Panc1 (cell line): ENCODE measurements around the gene ARHGAP44. TPM values are rescaled to one million over a fixed set of nuclear protein-coding genes. Genes with fewer than 3 reads are reported as not detected.

Source experiments
- ATAC-seq: fragments of 200-7000 bp; cut with Tn5 transposase; 2 replicates; pipeline ENCODE4 v1.9.1; 2020; ENCODE audit warnings: mild to moderate bottlenecking, moderate library complexity
- BruUV-seq: library from RNA; stranded (reverse); fragments of 400-500 nt; replicated peaks from 2 replicates; lab custom pipeline; 2021; lab: Mats Ljungman, UMichigan
- CTCF ChIA-PET: fragments of 300-600 bp; sonication (Branson Sonifier 250); formaldehyde crosslinking; loops from one replicate; lab custom pipeline; 2022; ENCODE audit warnings: antibody characterized with exemption; lab: Charles Lee
- POLR2A ChIA-PET: fragments of 300-600 bp; sonication (Branson Sonifier 250); formaldehyde crosslinking; loops from one replicate; lab custom pipeline; 2022; ENCODE audit warnings: antibody characterized with exemption; lab: Charles Lee
- DNase-seq: peaks from one replicate; pipeline ENCODE4 v3.0.0-alpha.2; 2010; ENCODE audit warnings: low read depth, low spot score
- H3K27ac ChIP-seq: 2 replicates; pipeline ENCODE4 v1.5.1; 2011; ENCODE audit warnings: mild to moderate bottlenecking, low read length, inconsistent platforms
- H3K27me3 ChIP-seq: fragments of 200-500 bp; sonication (Bioruptor generic); 2 replicates; pipeline ENCODE4 v1.6.0; 2014; ENCODE audit warnings: low read length, inconsistent platforms; ENCODE audit not compliant: control insufficient read depth, insufficient read depth
- H3K36me3 ChIP-seq: fragments of 200-500 bp; sonication (Bioruptor generic); 2 replicates; pipeline ENCODE4 v1.5.1; 2014; ENCODE audit warnings: inconsistent platforms, mild to moderate bottlenecking, low read length, moderate library complexity; ENCODE audit not compliant: control insufficient read depth, insufficient read depth
- H3K4me1 ChIP-seq: 2 replicates; pipeline ENCODE4 v1.5.1; 2011; ENCODE audit warnings: inconsistent platforms, mild to moderate bottlenecking, low read length, moderate library complexity; ENCODE audit not compliant: control insufficient read depth, insufficient read depth
- H3K4me3 ChIP-seq, 2 experiments: 2 replicates each; pipeline ENCODE4 v1.5.1; 2011 to 2012; ENCODE audit warnings: low read depth in 2 of 2, low read length in 2 of 2, mild to moderate bottlenecking in 2 of 2, inconsistent platforms in 1 of 2, moderate library complexity in 1 of 2
- H3K9me3 ChIP-seq: fragments of 200-500 bp; sonication (Bioruptor generic); 2 replicates; pipeline ENCODE4 v1.5.1; 2014; ENCODE audit warnings: low read depth, mild to moderate bottlenecking, inconsistent platforms, low read length, moderate library complexity; ENCODE audit not compliant: control insufficient read depth, insufficient read depth
- POLR2AphosphoS5 ChIP-seq: IDR thresholded peaks from 2 replicates; pipeline ENCODE4 v1.6.1; 2012; ENCODE audit warnings: mild to moderate bottlenecking, low read depth, low read length, moderate library complexity
- SIN3A ChIP-seq: IDR thresholded peaks from 2 replicates; pipeline ENCODE4 v1.6.1; 2012; ENCODE audit warnings: low read depth, mild to moderate bottlenecking, low read length, moderate library complexity, borderline replicate concordance; ENCODE audit not compliant: insufficient read depth
- TCF7L2 ChIP-seq: IDR thresholded peaks from 2 replicates; pipeline ENCODE4 v1.6.1; 2011; ENCODE audit warnings: mild to moderate bottlenecking, low read depth, low read length, inconsistent platforms
- in situ Hi-C: cut with HindIII; loops from 2 replicates; pipeline ENCODE4 v1.10.0; 2016; ENCODE audit warnings: low sequenced_read_pairs, low pct_unique_long_range_greater_than_20kb
- intact Hi-C: fragments of 100-400 bp; cut with micrococcal nuclease; formaldehyde crosslinking; loops from one replicate; pipeline ENCODE4 v1.10.0; 2022; ENCODE audit not compliant: unreplicated experiment
- total RNA-seq: library from RNA; stranded (reverse); gene quantifications from one replicate; pipeline ENCODE4 v1.2.1, GENCODE V29; 2021; ENCODE audit not compliant: unreplicated experiment
- TF ChIP-seq, protein P1 (sequence below), 2 experiments: IDR thresholded peaks; 2 replicates each; pipeline ENCODE4 v1.6.1; 2011 to 2012; ENCODE audit warnings: low read depth in 2 of 2, control low read depth in 1 of 2, low read length in 1 of 2, mild to moderate bottlenecking in 1 of 2, moderate library complexity in 1 of 2; ENCODE audit not compliant: insufficient read depth in 1 of 2
- TF ChIP-seq, protein P2 (sequence below): fragments of 450-650 bp; IDR thresholded peaks from 2 replicates; pipeline ENCODE4 v1.5.1; 2017; ENCODE audit warnings: mild to moderate bottlenecking

ARHGAP44 gene
- total RNA-seq, 1 experiment from 2014 or later = 0.80 TPM

DNA sequence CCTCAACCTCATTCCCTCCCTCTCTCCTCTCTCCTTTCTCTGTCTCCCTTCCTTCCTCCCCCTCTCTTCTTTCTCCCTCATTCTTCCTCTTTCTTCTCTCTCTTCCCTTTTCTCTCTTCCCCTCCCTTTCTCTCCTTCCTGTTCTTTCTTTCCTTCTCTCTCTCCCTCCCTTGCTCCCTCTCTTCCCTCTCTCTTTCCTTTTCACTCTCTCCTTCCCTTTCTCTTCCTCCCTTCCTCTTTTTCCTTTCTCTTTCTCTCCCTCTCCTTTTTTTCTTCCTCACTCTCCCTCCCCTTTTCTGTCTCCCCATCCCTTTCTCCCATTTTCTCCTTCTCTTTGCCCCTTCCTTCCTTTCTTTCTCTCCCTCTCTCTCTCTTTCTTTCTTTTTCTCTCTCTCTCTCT is 236.4 kb downstream of the ARHGAP44 start:
- Histone ChIP-seq H3K4me3 (no peak overlapping the region), H3K27me3 (no peaks in the 10 kb centered on the region), H3K36me3 (no peaks in the 10 kb centered on the region), H3K27ac (no peak overlapping the region), H3K9me3 (no peaks in the 10 kb centered on the region), H3K4me1 (no peaks in the 10 kb centered on the region)
- ChIA-PET CTCF (no interaction called here), POLR2A (no interaction called here)
- in situ Hi-C loops (no loop called here), intact Hi-C loops (no loop called here)
- no TSS peak for BruUV-seq
- no peak for DNase-seq
- TF ChIP-seq, protein P1, sequence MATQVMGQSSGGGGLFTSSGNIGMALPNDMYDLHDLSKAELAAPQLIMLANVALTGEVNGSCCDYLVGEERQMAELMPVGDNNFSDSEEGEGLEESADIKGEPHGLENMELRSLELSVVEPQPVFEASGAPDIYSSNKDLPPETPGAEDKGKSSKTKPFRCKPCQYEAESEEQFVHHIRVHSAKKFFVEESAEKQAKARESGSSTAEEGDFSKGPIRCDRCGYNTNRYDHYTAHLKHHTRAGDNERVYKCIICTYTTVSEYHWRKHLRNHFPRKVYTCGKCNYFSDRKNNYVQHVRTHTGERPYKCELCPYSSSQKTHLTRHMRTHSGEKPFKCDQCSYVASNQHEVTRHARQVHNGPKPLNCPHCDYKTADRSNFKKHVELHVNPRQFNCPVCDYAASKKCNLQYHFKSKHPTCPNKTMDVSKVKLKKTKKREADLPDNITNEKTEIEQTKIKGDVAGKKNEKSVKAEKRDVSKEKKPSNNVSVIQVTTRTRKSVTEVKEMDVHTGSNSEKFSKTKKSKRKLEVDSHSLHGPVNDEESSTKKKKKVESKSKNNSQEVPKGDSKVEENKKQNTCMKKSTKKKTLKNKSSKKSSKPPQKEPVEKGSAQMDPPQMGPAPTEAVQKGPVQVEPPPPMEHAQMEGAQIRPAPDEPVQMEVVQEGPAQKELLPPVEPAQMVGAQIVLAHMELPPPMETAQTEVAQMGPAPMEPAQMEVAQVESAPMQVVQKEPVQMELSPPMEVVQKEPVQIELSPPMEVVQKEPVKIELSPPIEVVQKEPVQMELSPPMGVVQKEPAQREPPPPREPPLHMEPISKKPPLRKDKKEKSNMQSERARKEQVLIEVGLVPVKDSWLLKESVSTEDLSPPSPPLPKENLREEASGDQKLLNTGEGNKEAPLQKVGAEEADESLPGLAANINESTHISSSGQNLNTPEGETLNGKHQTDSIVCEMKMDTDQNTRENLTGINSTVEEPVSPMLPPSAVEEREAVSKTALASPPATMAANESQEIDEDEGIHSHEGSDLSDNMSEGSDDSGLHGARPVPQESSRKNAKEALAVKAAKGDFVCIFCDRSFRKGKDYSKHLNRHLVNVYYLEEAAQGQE (IDR thresholded peaks at IDR 0.05; ENCODE audit: insufficient read depth in 1 of 2, low read depth in 2 of 2, low read length in 1 of 2) = no peak
- TF ChIP-seq POLR2AphosphoS5 (no peak), SIN3A (no peak), TCF7L2 (no peak)
- TF ChIP-seq, protein P2, sequence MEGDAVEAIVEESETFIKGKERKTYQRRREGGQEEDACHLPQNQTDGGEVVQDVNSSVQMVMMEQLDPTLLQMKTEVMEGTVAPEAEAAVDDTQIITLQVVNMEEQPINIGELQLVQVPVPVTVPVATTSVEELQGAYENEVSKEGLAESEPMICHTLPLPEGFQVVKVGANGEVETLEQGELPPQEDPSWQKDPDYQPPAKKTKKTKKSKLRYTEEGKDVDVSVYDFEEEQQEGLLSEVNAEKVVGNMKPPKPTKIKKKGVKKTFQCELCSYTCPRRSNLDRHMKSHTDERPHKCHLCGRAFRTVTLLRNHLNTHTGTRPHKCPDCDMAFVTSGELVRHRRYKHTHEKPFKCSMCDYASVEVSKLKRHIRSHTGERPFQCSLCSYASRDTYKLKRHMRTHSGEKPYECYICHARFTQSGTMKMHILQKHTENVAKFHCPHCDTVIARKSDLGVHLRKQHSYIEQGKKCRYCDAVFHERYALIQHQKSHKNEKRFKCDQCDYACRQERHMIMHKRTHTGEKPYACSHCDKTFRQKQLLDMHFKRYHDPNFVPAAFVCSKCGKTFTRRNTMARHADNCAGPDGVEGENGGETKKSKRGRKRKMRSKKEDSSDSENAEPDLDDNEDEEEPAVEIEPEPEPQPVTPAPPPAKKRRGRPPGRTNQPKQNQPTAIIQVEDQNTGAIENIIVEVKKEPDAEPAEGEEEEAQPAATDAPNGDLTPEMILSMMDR = no peak
- no peak for ATAC-seq

DNA sequence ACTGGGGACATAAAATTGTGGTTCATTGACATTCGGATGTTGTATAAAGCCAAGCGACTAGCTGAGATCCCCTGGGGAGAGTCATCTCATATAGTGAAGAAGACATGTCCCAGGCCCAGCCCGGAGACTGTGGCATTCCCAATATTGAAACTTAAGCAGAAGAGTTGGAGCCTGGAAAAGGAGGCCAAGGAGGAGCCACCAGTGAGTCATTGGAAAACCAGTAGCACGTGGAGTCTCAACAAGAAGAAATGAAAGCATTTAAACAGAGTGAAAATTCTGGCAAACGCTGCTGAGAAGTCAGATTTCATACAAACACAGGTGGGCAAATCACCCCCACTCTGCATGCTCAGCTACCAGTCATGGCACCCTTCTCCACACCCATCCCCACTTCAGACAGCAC is 237.9 kb downstream of the ARHGAP44 start:
- intact Hi-C loops = no loop called here
- Histone ChIP-seq H3K9me3 (no peaks in the 10 kb centered on the region), H3K27me3 (no peaks in the 10 kb centered on the region), H3K4me1 (no peaks in the 10 kb centered on the region), H3K27ac (no peak overlapping the region), H3K4me3 (no peak overlapping the region), H3K36me3 (no peaks in the 10 kb centered on the region)
- CTCF ChIA-PET = no interaction called here
- no TSS peak for BruUV-seq
- DNase-seq (no peak), ATAC-seq (no peak)
- TF ChIP-seq TCF7L2 (no peak), SIN3A (no peak), POLR2AphosphoS5 (no peak)
- TF ChIP-seq, protein P1 (IDR thresholded peaks at IDR 0.05; ENCODE audit: insufficient read depth in 1 of 2, low read depth in 2 of 2, low read length in 1 of 2) = no peak
- TF ChIP-seq, protein P2 = no peak
- in situ Hi-C loops = no loop called here
- POLR2A ChIA-PET = no interaction called here
